Left renal cortex interstitium (tissue), 4 donors: ENCODE data around the gene RNU6-9. TPM values are rescaled to one million over a fixed set of nuclear protein-coding genes. Genes with fewer than 3 reads are reported as not detected.

Source experiments
- DNase-seq, 4 donors: peaks; one replicate each; pipeline ENCODE4 v3.0.0-alpha.2; 2013; ENCODE audit warnings: low read depth in 4 of 4, low spot score in 2 of 4, missing footprints in 1 of 4
- polyA plus RNA-seq, 4 donors: library from polyadenylated mRNA; unstranded; fragments of 120-200 nt; gene quantifications; one replicate each; pipeline ENCODE4 v1.2.1, GENCODE V29; 2013; ENCODE audit not compliant: insufficient read length in 4 of 4

RNU6-9 gene
- polyA plus RNA-seq, 4 donors: not detected

GRCh38 chr19:896434-896833 is 3.1 kb downstream of the RNU6-9 start:
- no peak for DNase-seq

GRCh38 chr19:896999-897398 is 3.7 kb downstream of the RNU6-9 start:
- DNase-seq: no peak

GRCh38 chr19:897442-898039 is 4.3 kb downstream of the RNU6-9 start:
- no peak for DNase-seq

DNA sequence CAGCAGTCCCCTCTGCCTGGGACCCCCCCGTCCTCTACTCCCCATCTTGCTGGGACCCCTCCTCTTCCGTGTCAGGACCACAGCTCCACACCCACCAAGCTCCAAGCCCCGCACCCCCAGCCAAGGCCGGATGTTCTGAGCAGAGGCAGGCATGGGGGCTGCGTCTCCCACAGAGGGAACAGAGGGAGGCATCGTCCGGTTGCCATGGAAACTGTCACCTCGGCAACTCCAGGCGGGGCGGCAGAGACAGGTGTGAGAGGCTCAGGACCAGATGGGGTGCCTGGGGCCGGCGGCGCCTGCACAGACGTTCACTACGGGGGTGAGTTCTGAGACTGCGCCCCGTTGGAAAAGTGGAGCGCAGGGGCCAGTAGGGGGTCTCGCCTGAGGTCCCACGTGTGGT is 5.4 kb downstream of the RNU6-9 start:
- no peak for DNase-seq

DNA sequence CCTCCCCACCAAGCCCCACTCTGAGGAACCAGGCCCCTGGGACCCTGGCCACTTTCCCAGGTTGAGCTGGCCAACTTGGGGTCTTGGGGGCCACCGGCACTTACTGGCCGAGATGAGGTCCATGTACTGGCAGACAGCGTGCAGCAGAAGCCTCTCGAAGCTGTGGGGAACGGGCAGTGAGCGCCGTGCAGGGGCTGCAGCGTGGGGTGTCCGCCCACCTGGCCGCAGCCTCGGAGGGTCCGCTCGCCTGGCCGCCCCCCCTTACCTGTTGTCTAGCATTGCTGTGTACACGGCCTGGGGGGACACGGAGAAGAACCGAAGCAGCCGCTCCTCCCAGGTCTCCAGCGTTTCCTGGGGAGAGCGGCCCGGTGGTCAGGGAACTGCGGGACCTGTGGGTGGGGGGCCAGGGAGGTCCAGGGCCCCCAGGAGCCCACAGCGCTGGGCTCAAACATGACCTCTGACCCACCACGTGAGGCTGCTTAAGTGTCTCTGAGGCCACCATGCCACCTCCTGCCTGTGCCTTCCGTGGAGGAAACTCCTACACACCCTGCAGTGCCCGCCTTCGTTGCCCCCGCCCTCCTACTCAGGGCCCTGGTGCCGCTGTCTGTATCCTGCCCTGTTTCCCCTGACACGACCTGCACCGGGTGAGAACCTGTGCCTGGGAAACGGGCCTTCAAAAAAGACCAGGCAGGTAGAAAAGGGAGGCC is 6.2 kb downstream of the RNU6-9 start:
- no peak for DNase-seq

- no peak for DNase-seq
Measured at GRCh38 chr19:900043-900301, 6.7 kb downstream of the RNU6-9 start.

DNA sequence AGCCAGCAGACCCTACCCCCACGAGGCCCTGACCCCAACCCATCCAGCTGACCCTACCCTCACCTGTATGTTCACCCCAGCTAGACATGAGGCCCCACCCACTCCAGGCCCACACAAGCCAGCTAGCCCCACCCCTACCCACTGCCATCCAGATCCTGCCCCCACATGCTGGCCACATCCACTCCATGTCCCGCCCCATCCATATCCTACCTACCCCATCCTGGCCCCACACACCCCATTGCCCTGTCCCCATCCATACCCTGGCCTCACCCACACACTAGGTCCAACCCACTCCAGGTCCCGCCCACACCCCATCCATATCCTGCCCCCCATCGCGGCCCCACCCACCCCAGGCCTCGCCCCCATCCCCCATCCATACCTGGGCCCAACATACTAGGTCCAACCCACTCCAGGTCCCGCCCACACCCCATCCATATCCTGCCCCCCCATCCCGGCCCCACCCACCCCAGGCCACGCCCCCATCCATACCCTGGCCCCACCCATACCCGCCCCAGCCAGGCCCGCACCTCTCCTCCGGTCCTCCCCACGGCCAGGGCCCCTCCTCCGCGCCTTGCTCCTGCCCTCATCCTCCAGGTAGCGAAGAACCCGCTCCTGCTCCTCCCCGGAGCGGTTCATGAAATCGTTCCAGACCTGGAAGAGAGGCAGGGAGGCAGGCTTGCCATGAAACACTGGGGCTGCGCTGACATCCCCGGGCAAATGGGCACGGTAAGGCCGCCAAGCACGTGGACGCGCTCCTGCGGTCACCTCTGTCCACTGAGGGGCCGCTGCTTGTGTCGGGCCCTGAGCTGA is 7.2 kb downstream of the RNU6-9 start:
- no peak for DNase-seq

GRCh38 chr19:901216-902092 is 8.2 kb downstream of the RNU6-9 start:
- no peak for DNase-seq

GRCh38 chr19:902093-902370 is 8.7 kb downstream of the RNU6-9 start:
- no peak for DNase-seq

GRCh38 chr19:902446-903226 is 9.4 kb downstream of the RNU6-9 start:
- DNase-seq: no peak

- DNase-seq: no peak
Measured at GRCh38 chr19:903266-903797, 10.0 kb downstream of the RNU6-9 start.

GRCh38 chr19:904545-904944 is 11.3 kb downstream of the RNU6-9 start:
- DNase-seq: no peak

DNA sequence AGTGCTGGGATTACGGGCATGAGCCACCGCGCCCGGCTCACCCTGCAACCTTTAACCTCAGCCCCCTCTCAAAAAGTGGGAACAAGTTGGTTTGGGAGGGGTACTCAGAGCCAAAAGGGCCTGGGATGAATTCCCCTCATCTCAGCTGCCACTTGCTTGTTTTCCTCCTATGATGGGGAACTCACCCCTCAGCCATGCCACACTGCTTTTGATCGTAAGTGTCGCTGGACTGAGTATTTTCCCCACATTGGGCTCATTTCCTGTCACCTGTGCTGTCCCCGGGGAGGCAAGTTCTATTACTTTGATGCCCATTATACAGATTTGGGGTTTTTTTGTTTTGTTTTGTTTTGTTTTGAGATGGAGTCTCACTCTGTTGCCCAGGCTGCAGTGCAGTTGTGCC is 13.2 kb downstream of the RNU6-9 start:
- no peak for DNase-seq

DNA sequence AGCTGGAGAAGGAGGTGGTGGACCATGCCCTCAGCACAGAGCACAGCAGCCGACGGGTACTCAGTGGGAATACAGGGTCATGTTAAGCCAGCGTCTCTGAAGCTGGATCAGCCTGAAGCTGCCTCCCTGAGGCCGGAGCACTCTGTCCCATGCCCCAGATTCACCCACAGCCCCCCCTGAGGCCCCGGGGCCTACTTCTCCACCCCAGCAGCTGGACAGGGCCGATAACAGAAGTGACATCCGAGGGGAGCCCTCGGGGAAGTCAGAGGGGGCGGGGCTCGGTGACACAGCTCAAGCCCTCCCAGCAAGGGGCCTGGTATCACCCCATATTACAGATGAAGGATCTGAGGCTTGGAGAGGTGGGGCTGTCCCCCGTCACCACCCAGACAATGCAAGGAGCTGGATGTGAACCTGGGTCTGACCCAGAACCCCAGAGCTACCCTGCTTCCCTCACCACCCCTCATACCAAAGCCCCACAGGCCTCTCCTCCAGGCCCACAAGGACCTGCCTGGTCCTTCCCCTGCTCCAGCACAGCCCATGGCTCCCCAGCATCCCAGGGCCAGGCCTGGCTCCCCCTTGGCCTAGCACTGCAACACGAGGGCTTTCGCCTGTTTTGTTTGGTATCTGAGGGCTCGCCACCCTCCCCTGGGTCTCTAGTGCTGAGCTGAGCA is 14.0 kb downstream of the RNU6-9 start:
- no peak for DNase-seq

GRCh38 chr19:911197-912033 is 18.1 kb downstream of the RNU6-9 start:
- no peak for DNase-seq

DNA sequence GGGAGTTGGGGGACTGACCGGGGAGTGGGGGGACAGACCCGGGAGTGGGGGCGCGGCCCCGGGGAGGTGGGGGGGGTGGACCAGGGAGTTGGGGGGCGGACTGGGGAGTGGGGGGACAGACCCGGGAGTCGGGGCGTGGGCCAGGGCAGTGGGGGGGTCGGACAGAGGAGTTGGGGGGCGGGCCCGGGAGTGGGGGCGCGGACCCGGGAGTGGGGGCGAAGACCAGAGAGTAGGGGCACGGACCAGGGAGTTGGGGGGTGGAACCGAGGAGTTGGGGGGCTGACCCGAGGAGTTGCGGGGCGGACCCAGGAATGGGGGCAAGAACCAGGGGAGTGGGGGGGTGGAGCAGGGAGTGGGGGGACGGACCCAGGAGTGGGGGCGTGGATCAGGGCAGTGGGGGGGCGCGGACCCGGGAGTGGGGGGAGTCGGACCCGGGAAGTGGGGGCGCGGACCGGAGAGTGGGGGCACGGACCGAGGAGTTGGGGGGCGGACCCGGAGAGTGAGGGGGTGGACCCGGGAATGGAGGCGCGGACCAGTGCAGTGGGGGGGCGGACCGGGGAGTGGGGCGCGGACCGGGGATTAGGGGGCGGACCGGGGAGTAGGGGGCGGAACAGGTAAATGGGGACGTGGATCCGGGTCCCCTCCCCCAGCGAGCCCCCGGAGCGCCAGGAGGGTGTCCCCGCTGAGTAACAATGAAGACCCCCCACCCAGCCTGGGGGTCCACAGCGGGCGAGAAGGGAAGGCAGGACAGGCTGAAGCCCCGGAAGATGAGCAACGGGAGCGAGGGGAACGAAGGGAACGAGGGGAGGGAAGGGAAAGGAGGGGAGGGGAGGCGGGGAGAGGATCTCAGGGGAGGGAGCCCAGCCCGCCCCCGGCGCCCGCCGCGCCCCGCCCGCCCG is 19.1 kb downstream of the RNU6-9 start:
- no peak for DNase-seq

GRCh38 chr19:913080-913748 is 19.9 kb downstream of the RNU6-9 start, which contains the start of gene R3HDM4:
R3HDM4 (minus strand) TSS chr19:913219; CDS start chr19:913157, 62 bp downstream.
- no peak for DNase-seq
